HUDEP-2 (cell line): ENCODE results near the gene CFAP46.
"Not testable (repeated sequence)": the region's sequence is repeated elsewhere in the genome, so short reads cannot be mapped to it uniquely, and the experiment has no call there.

ENCODE experiments used
- DNase-seq, 76 experiments: peaks; one replicate each; lab custom pipeline; 2025; ENCODE audit not compliant: unreplicated experiment in 76 of 76; lab: John Stamatoyannopoulos, UW

CFAP46 gene

GRCh38 chr10:132783165-132783939, 159.0 kb downstream of the CFAP46 start:
- DNase-seq, result no peak

- DNase-seq, result no peak
These were observed 160.8 kb downstream of the CFAP46 start for GRCh38 chr10:132781556-132781955.

- no peak for DNase-seq
These were observed 162.0 kb downstream of the CFAP46 start for GRCh38 chr10:132780356-132780755.

DNA sequence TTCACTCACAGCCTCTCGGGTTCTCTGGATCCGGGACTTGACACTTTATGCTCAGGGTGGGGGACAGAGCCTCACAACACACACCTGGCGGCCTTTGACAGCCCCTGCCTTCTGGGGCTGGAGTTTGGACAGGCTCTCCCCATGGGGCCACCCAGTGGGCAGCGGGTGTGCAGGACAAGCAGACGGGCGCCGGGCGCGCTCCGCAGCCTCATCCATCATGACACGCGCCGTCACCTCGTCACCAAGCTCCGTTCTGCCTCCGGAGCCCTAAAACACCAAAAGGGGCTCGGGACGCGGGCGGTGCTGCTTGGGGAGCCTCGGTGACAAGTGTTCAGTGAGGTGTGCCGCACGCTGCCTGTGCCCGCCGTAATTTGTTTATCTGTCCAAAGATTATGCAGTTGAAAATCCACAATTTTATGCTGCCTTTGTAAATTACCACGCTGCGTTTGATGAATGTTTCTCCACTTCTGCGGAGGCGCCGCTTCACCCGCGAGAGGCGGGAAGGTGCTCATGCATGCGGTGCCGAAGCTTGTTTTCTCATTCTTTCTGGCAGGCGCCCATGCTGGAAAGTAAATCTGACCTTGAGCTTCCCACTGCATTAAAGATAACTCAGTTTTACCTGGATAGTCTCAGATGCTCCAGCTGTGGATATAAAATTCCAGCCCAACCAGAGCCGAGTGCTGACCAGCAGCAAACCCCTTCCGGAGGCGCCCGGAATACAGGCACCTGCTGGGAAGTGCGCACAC, 162.6 kb downstream of the CFAP46 start:
- DNase-seq, result no peak

DNA sequence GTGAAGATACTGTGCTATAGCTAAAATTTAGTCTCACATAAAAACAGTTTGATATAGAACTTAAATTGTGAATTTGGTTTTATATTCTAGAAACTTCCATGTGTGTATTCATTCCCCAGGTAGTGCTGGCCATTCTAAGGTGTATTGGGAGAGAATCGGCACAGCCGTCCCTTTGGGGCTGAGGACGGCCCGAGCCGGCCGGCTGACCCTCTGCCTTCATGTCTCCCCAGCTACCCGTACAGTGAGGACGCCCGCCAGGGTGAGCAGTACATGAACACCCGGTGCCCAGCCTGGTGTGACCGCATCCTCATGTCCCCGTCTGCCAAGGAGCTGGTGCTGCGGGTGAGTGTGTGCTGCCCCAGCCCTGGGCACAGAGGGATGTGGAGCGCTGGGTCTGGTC, 164.9 kb downstream of the CFAP46 start:
- DNase-seq, result no peak

- DNase-seq, result no peak
These were observed 165.5 kb downstream of the CFAP46 start for GRCh38 chr10:132776821-132777220.

GRCh38 chr10:132776186-132776585, 166.2 kb downstream of the CFAP46 start:
- no peak for DNase-seq

- DNase-seq, result no peak
These were observed 167.2 kb downstream of the CFAP46 start for GRCh38 chr10:132774902-132775863.

GRCh38 chr10:132774181-132774901, 168.0 kb downstream of the CFAP46 start:
- no peak for DNase-seq

DNA sequence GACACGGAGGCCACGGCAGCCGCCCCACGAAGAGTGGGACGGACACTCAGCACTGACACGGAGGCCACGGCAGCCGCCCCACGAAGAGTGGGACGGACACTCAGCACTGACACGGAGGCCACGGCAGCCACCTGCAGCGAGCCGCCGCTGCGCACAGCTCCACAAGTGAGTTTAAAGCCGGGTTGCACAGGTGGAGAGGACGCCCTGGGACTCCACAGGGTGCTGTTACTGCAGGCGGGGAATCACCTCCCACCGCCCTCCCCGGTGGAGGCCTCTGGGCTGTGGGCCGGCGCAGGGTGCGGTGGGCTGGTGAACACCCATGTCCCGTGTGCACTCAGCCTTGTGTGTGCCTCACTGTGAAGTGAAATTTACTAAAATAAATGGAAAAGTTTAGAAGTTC, 169.6 kb downstream of the CFAP46 start:
- DNase-seq, result not testable (repeated sequence)

DNA sequence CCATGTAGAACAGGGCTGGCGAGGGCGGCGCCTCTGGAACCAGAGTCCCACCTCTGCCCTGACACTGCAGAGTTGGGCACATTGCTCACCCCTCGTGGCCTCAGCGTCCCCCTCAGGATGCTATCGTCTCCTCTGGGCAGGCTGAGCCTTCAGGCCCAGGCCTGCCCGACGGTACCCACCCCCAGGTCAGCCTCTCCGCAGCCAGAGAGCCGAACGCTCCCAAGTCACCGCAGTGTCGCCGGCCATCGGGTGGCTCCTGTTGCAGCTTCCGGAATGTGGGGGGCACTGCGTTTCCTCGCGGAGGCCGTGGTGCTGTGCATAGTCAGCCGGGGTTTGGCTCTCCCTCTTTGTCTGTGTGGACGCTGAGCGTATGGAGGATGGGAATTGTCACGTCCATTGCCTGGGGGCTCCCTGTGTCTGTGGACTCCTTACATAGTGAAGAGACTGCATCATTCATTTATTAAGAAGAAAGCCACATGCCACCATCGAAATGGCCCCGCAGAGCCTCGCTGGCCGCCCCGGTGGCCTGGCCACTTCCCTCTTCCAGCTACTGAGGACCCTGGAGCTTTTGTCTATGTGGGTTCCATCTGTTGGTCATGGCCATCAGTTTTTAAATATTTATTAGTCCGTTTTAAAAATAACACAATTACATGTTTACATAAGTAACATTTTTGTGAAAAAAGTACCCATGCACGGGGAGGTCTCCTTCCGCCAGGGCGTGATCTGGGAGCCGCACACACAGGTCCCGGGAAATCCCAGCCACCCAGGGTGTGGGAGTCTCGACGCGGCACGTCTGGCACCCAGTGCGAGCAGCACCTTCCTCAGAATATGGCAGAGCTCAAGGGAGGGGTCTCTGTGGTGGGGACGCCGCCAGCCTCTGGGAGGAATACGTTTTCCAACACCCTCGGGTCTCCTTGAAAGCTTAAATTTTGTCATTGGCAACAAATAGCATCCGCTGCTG, 172.0 kb downstream of the CFAP46 start:
- no peak for DNase-seq

GRCh38 chr10:132768346-132769248, 173.8 kb downstream of the CFAP46 start:
- no peak for DNase-seq

GRCh38 chr10:132766291-132766690, 176.1 kb downstream of the CFAP46 start:
- DNase-seq, result no peak

- DNase-seq, result no peak
These were observed 176.9 kb downstream of the CFAP46 start for GRCh38 chr10:132765435-132765834.

DNA sequence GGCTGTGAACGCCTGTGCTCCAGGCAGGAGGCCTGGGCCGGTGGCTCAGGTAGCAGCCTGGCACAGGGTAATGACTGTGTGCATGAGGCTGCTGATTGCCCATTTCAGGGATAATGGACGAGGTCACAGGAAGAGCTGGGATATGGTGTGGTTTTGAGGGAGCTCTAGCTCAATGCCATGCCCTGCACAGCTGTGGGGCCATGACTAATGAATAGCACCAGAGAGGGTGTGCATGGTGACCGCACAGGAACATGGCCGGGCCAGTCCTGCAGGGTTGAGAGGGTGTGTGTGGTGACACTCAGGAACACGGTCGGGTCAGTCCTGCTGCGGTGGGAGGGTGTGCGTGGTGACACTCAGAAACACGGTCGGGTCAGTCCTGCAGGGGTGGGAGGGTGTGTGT, 178.3 kb downstream of the CFAP46 start:
- DNase-seq, result no peak

- no peak for DNase-seq
These were observed 178.8 kb downstream of the CFAP46 start for GRCh38 chr10:132763545-132763944.

- no peak for DNase-seq
These were observed 180.1 kb downstream of the CFAP46 start for GRCh38 chr10:132762267-132762666.

DNA sequence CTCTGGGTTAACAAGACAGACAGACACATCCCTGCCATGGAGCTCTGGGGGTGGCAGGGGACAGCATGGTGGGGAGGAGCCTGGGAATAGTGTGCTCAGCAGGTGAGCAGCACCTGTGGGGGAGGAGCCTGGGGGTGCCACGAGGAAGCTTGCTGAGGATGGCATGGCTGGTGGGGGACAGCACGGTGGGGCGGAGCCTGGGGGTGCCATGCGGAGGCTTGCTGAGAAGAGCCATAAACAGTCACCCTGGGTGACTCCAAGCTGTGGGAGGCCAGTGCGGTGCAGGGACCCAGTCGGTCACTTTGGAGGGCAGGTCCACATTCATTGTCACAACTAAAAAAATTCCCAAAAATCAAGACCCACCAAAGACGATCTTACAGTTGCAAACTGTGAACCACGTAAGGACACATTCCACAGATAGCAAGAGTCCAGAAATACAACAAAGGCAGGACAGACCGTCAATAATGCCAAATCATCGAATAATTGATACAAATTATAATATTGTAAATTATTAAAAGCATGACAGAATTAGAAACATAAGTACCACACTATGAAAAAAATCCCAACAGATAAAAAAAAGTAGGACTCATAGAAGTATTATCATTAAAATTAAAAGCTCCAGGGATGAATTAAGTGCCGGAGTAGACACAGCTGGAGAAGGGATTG, 180.8 kb downstream of the CFAP46 start:
- no peak for DNase-seq
